Measurements from ENCODE around the gene GPANK1. TPM values are rescaled to one million over a fixed set of nuclear protein-coding genes. Genes with fewer than 3 reads are reported as not detected.

Gene GPANK1
- total RNA-seq, 1 experiment from 2014 or later = 32.0 TPM

DNA sequence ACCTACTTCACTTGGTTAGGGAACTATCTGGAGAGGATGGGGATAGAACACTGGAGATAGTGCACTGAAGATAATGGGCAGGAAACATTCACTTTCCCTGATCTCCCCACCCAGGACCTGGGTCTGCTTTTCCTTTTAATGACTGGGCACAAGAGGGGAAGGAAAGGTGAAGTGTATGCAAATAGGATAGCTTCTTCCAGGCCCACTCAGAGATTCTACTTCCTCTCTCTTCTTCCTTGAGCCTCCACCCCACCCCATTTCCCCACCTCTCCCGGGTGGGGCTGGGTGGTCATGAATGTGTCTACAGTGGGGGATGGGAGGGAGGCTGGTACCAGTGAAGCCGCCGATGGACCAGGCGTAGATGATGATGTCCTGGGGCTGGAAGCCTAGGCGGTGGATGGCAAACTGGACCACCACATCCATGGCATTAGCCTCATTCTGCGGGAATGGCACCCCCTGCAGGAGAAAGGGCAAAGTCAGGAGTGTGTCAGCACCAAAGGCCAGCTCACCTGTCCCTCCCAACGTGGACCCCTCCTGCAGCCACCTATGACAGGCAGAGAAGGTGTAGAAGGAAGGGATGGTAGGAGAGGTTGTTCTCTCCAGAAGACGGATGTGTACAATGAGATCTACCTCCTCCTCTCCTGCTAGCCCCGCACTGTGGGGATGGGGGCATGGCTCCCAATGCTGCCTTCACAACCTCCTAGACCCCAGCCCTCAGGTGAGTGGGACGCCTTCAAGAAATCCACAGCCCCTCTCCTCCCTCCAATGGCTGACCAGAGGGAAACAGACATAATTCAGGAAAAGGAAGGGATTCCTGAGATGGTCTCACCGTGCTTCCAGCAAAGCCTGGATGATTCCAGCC, 24.7 kb upstream of the GPANK1 start:
- CTCF ChIA-PET = no interaction called here
- POLR2A ChIA-PET (ENCODE audit: low non-redundant PET) = no interaction called here
- H3K27me3 ChIP-seq (replicated peaks; ENCODE audit: insufficient read depth, low read depth, low read length, poor library complexity) = no peaks in the 10 kb centered on the region
- H3K4me3 ChIP-seq (ENCODE audit: low read depth, low read length, poor library complexity, severe bottlenecking) = no peak overlapping the region
- H3K27ac ChIP-seq (ENCODE audit: low read depth, low read length, poor library complexity, severe bottlenecking) = no peak overlapping the region
- TF ChIP-seq, protein P1, sequence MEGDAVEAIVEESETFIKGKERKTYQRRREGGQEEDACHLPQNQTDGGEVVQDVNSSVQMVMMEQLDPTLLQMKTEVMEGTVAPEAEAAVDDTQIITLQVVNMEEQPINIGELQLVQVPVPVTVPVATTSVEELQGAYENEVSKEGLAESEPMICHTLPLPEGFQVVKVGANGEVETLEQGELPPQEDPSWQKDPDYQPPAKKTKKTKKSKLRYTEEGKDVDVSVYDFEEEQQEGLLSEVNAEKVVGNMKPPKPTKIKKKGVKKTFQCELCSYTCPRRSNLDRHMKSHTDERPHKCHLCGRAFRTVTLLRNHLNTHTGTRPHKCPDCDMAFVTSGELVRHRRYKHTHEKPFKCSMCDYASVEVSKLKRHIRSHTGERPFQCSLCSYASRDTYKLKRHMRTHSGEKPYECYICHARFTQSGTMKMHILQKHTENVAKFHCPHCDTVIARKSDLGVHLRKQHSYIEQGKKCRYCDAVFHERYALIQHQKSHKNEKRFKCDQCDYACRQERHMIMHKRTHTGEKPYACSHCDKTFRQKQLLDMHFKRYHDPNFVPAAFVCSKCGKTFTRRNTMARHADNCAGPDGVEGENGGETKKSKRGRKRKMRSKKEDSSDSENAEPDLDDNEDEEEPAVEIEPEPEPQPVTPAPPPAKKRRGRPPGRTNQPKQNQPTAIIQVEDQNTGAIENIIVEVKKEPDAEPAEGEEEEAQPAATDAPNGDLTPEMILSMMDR (conservative IDR thresholded peaks at IDR 0.05; ENCODE audit: low read depth, low read length) = peak; percentile 58
- TF ChIP-seq EZH2 (IDR thresholded peaks at IDR 0.05; ENCODE audit: borderline replicate concordance, low read depth, low read length, poor library complexity, severe bottlenecking) = no peak
- H3K36me3 ChIP-seq (ENCODE audit: insufficient read depth, low read length, poor library complexity, severe bottlenecking) = peaks cover 23% of the 10 kb centered on the region
- no peaks in the 10 kb centered on the region for H3K9me3 ChIP-seq (ENCODE audit: low read depth, low read length, poor library complexity, severe bottlenecking)
- intact Hi-C loops (cut with micrococcal nuclease; ENCODE audit: unreplicated experiment) = loop anchor here (10.0 kb wide), 1 partner anchor 265 kb away; the partner anchor contains the start of genes NELFE and SKIC2
- H3K4me1 ChIP-seq (ENCODE audit: insufficient read depth, low read length, poor library complexity, severe bottlenecking) = no peaks in the 10 kb centered on the region
- no TSS peak for BruUV-seq (replicated peaks)
- DNase-seq (ENCODE audit: low spot score) = no peak

DNA sequence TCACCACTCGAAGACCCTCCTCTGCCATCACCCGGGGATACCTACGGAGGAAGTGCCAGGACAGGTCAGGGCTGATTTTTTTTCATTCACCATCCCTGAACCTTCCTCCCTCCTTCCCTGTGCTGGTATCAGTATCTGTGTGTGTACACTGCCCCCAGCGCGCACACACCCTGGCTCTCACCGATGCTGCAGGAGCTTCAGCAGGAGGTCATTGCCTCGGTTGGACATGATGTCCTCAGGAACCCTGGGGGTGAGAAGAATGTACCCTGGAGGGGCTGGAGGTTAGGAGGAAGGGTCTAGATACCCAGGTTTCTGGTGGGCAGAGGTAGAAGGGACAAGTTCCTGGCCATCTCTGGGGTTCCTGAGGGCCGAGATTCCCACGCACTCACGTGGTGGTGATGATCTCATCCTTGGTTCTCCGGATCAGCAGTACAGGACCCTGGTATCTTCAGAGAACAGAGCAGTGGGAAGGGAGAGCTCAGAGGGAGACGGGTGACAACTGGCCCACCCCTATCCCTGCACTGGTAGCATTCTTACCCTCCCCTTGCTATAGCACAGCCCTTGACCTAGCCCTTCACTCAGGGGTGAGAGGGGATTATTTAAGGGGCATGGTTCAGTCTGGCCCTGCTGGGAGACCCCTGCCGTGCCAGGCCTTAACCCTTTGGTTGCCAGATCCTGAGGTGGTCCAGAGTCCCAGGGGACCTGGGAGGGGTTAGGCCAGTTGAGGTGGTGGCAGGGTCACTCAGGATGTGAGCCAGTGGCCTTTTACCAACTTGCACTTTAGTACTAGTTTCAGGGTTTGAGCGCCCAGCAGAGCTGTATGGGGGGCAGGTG, 23.3 kb upstream of the GPANK1 start:
- H3K36me3 ChIP-seq (ENCODE audit: insufficient read depth, low read length, poor library complexity, severe bottlenecking) = peaks cover 23% of the 10 kb centered on the region
- ChIA-PET POLR2A (ENCODE audit: low non-redundant PET) (no interaction called here), CTCF (interaction anchor here (0.5 kb wide), 1 partner anchor 77 kb away, joined by 4 read pairs; no protein-coding TSS in a partner anchor)
- no peak for DNase-seq (ENCODE audit: low spot score)
- BruUV-seq (replicated peaks) = no TSS peak
- intact Hi-C loops (cut with micrococcal nuclease; ENCODE audit: unreplicated experiment) = loop anchor here (10.0 kb wide), 1 partner anchor 267 kb away; the partner anchor contains the start of genes NELFE and SKIC2
- TF ChIP-seq, protein P1 (conservative IDR thresholded peaks at IDR 0.05; ENCODE audit: low read depth, low read length) = no peak
- TF ChIP-seq EZH2 (IDR thresholded peaks at IDR 0.05; ENCODE audit: borderline replicate concordance, low read depth, low read length, poor library complexity, severe bottlenecking) = no peak
- H3K4me3 ChIP-seq (ENCODE audit: low read depth, low read length, poor library complexity, severe bottlenecking) = no peak overlapping the region
- H3K9me3 ChIP-seq (ENCODE audit: low read depth, low read length, poor library complexity, severe bottlenecking) = no peaks in the 10 kb centered on the region
- H3K27ac ChIP-seq (ENCODE audit: low read depth, low read length, poor library complexity, severe bottlenecking) = no peak overlapping the region
- H3K4me1 ChIP-seq (ENCODE audit: insufficient read depth, low read length, poor library complexity, severe bottlenecking) = no peaks in the 10 kb centered on the region
- H3K27me3 ChIP-seq (replicated peaks; ENCODE audit: insufficient read depth, low read depth, low read length, poor library complexity) = no peaks in the 10 kb centered on the region

DNA sequence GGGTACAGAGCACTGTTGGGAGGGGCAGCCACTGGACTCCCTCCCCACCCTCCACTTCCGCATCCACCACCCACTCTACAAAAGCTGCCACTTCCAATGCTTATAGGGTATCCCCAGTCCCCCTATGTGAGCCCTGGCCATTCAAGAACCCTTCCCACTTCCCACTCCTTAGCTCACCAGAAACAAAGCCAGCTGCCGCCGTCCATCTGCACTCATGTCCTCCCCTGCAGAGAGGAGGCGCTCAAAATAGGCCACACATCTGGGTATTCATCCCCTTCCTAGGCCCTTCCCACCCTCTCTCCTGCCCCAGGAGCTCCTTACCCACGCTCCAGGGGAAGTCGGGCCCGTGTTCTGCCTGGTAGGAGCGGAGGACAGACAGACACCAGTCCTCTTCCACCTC, 22.5 kb upstream of the GPANK1 start:
- CTCF ChIA-PET = interaction anchor here (0.5 kb wide), 1 partner anchor 76 kb away, joined by 4 read pairs; no protein-coding TSS in a partner anchor
- no peaks in the 10 kb centered on the region for H3K9me3 ChIP-seq (ENCODE audit: low read depth, low read length, poor library complexity, severe bottlenecking)
- no peak overlapping the region for H3K27ac ChIP-seq (ENCODE audit: low read depth, low read length, poor library complexity, severe bottlenecking)
- TF ChIP-seq, protein P1 (conservative IDR thresholded peaks at IDR 0.05; ENCODE audit: low read depth, low read length) = no peak
- no peak for TF ChIP-seq EZH2 (IDR thresholded peaks at IDR 0.05; ENCODE audit: borderline replicate concordance, low read depth, low read length, poor library complexity, severe bottlenecking)
- peaks cover 23% of the 10 kb centered on the region for H3K36me3 ChIP-seq (ENCODE audit: insufficient read depth, low read length, poor library complexity, severe bottlenecking)
- no peaks in the 10 kb centered on the region for H3K27me3 ChIP-seq (replicated peaks; ENCODE audit: insufficient read depth, low read depth, low read length, poor library complexity)
- intact Hi-C loops (cut with micrococcal nuclease; ENCODE audit: unreplicated experiment) = loop anchor here (10.0 kb wide), 1 partner anchor 267 kb away; the partner anchor contains the start of genes NELFE and SKIC2
- no peak for DNase-seq (ENCODE audit: low spot score)
- no peaks in the 10 kb centered on the region for H3K4me1 ChIP-seq (ENCODE audit: insufficient read depth, low read length, poor library complexity, severe bottlenecking)
- no peak overlapping the region for H3K4me3 ChIP-seq (ENCODE audit: low read depth, low read length, poor library complexity, severe bottlenecking)
- POLR2A ChIA-PET (ENCODE audit: low non-redundant PET) = no interaction called here
- BruUV-seq (replicated peaks) = no TSS peak

All from A673 (cell line).